HL-60 (cell line): ENCODE results near the gene MAP3K4.
"Not testable (repeated sequence)": the region's sequence is repeated elsewhere in the genome, so short reads cannot be mapped to it uniquely, and the experiment has no call there.

Experiments used
- DNase-seq, 2 experiments: peaks; one replicate each; pipeline ENCODE4 v3.0.0-alpha.2; 2010 to 2020; ENCODE audit warnings: low read depth in 1 of 2, low spot score in 1 of 2
- H3K27ac ChIP-seq: fragments of 250-450 bp; sonication (Bioruptor Pico); replicated peaks from 2 replicates; pipeline ENCODE4 v1.5.1; 2020; ENCODE audit warnings: mild to moderate bottlenecking, moderate library complexity
- H3K27me3 ChIP-seq: fragments of 250-450 bp; sonication (Bioruptor Pico); 2 replicates; pipeline ENCODE4 v1.5.1; 2021; ENCODE audit warnings: mild to moderate bottlenecking, moderate library complexity; ENCODE audit not compliant: insufficient read depth, poor library complexity, severe bottlenecking
- H3K4me3 ChIP-seq: replicated peaks from 2 replicates; pipeline ENCODE4 v1.5.1; 2011; ENCODE audit warnings: mild to moderate bottlenecking, control low read depth, low read length; ENCODE audit not compliant: insufficient read depth
- CTCF ChIP-seq: IDR thresholded peaks from one replicate; pipeline ENCODE4 v1.5.1; 2011; ENCODE audit warnings: low read length, control low read depth, inconsistent platforms; ENCODE audit not compliant: insufficient read depth
- GABPA ChIP-seq: IDR thresholded peaks from 2 replicates; pipeline ENCODE4 v1.6.1; 2012; ENCODE audit warnings: low read depth
- POLR2AphosphoS5 ChIP-seq: IDR thresholded peaks from 2 replicates; pipeline ENCODE4 v1.6.1; 2012; ENCODE audit warnings: low read depth
- REST ChIP-seq: IDR thresholded peaks from 2 replicates; pipeline ENCODE4 v1.6.1; 2012; ENCODE audit warnings: low read depth; ENCODE audit not compliant: insufficient replicate concordance
- SPI1 ChIP-seq: IDR thresholded peaks from 2 replicates; pipeline ENCODE4 v1.6.1; 2012; ENCODE audit warnings: low read depth, mild to moderate bottlenecking, borderline replicate concordance

MAP3K4 gene

GRCh38 chr6:161115468-161115867 lies 123.9 kb downstream of the MAP3K4 start:
- Histone ChIP-seq H3K27ac (no peak overlapping the region), H3K27me3 (no peaks in the 10 kb centered on the region), H3K4me3 (no peak overlapping the region)
- TF ChIP-seq SPI1 (no peak), GABPA (no peak), REST (no peak), POLR2AphosphoS5 (no peak), CTCF (no peak)
- DNase-seq: no peak

- Histone ChIP-seq H3K27me3 (no peaks in the 10 kb centered on the region), H3K4me3 (no peak overlapping the region), H3K27ac (no peak overlapping the region)
- TF ChIP-seq GABPA: no peak
- DNase-seq: no peak
Measured at GRCh38 chr6:161116554-161116953, 125.0 kb downstream of the MAP3K4 start.

- no peak overlapping the region for H3K4me3 ChIP-seq
- TF ChIP-seq CTCF (no peak), POLR2AphosphoS5 (no peak), SPI1 (no peak), REST (no peak), GABPA (no peak)
- peak; percentile 24 to 88 for DNase-seq
- H3K27ac ChIP-seq: no peak overlapping the region
- no peaks in the 10 kb centered on the region for H3K27me3 ChIP-seq
Measured at GRCh38 chr6:161117308-161117707, 125.7 kb downstream of the MAP3K4 start.

GRCh38 chr6:161117942-161118341 lies 126.4 kb downstream of the MAP3K4 start:
- Histone ChIP-seq H3K27ac (no peak overlapping the region), H3K27me3 (no peaks in the 10 kb centered on the region), H3K4me3 (no peak overlapping the region)
- TF ChIP-seq GABPA (no peak), POLR2AphosphoS5 (no peak), SPI1 (no peak), REST (no peak), CTCF (no peak)
- no peak for DNase-seq

- not testable (repeated sequence) for H3K4me3 ChIP-seq, H3K27me3 ChIP-seq, DNase-seq, H3K27ac ChIP-seq
Measured at GRCh38 chr6:161123319-161123718, 131.8 kb downstream of the MAP3K4 start.
